Body of pancreas (tissue), 4 donors: ENCODE measurements around the gene GOLGA8T.
"Not testable (repeated sequence)": the region's sequence is repeated elsewhere in the genome, so short reads cannot be mapped to it uniquely, and the experiment has no call there.

Experiments
- CTCF ChIP-seq, 7 experiments: fragments of 450-650 bp in 4 of 7; fragments of 200-600 bp in 3 of 7; sonication (generic) in 3 of 7; IDR thresholded peaks; one replicate each; pipeline ENCODE4 v1.5.1; 2016 to 2019; ENCODE audit warnings: antibody characterized with exemption in 7 of 7
- POLR2A ChIP-seq, 3 donors: fragments of 450-650 bp; IDR thresholded peaks; one replicate each; pipeline ENCODE4 v1.6.1; 2016; ENCODE audit warnings: antibody characterized with exemption in 3 of 3, mild to moderate bottlenecking in 2 of 3

GRCh38 chr15:30173041-30173608, 38.3 kb downstream of the GOLGA8T start:
- peak in 2 of 7 experiments; percentile 20 to 21 for TF ChIP-seq CTCF (IDR thresholded peaks at IDR 0.05)
- not testable (repeated sequence) for TF ChIP-seq POLR2A (IDR thresholded peaks at IDR 0.05)
